ENCODE measurements around the gene ATF1. TPM values are rescaled to one million over a fixed set of nuclear protein-coding genes. Genes with fewer than 3 reads are reported as not detected.

ATF1 gene
- total RNA-seq, 2 donors from 2014 or later = 10.0 to 17.5 TPM

DNA sequence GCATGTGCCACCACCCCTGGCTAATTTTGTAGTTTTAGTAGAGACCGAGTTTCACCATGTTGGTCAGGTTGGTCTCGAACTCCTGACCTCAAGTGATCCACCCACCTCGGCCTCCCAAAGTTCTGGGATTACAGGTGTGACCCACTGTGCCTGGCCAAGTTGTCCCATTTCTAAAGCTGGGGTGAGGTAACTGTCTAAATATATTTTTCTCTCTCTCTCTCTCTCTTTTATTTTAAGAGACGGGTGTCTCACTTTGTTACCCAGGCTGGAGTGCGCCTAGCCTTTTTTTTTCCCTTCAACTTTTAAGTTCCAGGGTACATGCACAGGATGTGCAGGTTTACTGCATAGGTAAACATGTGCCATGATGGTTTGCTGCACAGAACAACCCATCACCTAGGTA is 8.6 kb downstream of the ATF1 start:
- H3K36me3 ChIP-seq = peaks cover 6% of the 10 kb centered on the region
- H3K4me1 ChIP-seq = peaks cover 0 to 6% of the 10 kb centered on the region in 2 donors

GRCh38 chr12:50772877-50773276 is 9.0 kb downstream of the ATF1 start:
- H3K27ac ChIP-seq = no peak overlapping the region
- no peaks in the 10 kb centered on the region for H3K9me3 ChIP-seq
- peaks cover 6% of the 10 kb centered on the region for H3K36me3 ChIP-seq
- H3K27me3 ChIP-seq = no peaks in the 10 kb centered on the region
- peaks cover 0 to 6% of the 10 kb centered on the region in 2 donors for H3K4me1 ChIP-seq
- H3K4me3 ChIP-seq = no peak overlapping the region
- no peak for DNase-seq (ENCODE audit: low spot score)
- TF ChIP-seq, protein P1, sequence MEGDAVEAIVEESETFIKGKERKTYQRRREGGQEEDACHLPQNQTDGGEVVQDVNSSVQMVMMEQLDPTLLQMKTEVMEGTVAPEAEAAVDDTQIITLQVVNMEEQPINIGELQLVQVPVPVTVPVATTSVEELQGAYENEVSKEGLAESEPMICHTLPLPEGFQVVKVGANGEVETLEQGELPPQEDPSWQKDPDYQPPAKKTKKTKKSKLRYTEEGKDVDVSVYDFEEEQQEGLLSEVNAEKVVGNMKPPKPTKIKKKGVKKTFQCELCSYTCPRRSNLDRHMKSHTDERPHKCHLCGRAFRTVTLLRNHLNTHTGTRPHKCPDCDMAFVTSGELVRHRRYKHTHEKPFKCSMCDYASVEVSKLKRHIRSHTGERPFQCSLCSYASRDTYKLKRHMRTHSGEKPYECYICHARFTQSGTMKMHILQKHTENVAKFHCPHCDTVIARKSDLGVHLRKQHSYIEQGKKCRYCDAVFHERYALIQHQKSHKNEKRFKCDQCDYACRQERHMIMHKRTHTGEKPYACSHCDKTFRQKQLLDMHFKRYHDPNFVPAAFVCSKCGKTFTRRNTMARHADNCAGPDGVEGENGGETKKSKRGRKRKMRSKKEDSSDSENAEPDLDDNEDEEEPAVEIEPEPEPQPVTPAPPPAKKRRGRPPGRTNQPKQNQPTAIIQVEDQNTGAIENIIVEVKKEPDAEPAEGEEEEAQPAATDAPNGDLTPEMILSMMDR (IDR thresholded peaks at IDR 0.05) = no peak

More for the DNA sequence above, 8.6 kb downstream of the ATF1 start:
- no peak for DNase-seq (ENCODE audit: low spot score)
- H3K27me3 ChIP-seq = no peaks in the 10 kb centered on the region
- H3K9me3 ChIP-seq = no peaks in the 10 kb centered on the region
- no peak overlapping the region for H3K27ac ChIP-seq
- TF ChIP-seq, protein P1 (IDR thresholded peaks at IDR 0.05) = no peak
- no peak overlapping the region for H3K4me3 ChIP-seq

DNA sequence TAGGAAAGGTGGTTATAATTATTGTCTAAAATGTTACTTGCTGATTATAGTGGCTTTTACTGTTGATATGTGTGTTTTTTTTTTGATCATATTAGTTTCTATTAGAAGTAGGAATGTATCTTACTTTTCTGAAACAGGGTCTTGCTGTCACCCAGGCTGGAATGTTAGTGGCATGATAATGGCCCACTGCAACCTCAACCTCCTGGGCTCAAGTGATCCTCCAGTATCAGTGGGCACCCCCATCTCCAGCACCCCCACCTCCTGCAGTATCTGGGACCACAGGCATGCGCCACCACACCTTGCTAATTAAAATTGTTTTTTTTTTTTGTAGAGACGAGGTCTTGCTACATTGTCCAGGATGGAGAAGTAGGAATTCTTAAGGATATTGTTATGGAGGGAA is 11.3 kb downstream of the ATF1 start:
- H3K27ac ChIP-seq = no peak overlapping the region
- TF ChIP-seq, protein P1 (IDR thresholded peaks at IDR 0.05) = no peak
- no peak for DNase-seq (ENCODE audit: low spot score)

DNA sequence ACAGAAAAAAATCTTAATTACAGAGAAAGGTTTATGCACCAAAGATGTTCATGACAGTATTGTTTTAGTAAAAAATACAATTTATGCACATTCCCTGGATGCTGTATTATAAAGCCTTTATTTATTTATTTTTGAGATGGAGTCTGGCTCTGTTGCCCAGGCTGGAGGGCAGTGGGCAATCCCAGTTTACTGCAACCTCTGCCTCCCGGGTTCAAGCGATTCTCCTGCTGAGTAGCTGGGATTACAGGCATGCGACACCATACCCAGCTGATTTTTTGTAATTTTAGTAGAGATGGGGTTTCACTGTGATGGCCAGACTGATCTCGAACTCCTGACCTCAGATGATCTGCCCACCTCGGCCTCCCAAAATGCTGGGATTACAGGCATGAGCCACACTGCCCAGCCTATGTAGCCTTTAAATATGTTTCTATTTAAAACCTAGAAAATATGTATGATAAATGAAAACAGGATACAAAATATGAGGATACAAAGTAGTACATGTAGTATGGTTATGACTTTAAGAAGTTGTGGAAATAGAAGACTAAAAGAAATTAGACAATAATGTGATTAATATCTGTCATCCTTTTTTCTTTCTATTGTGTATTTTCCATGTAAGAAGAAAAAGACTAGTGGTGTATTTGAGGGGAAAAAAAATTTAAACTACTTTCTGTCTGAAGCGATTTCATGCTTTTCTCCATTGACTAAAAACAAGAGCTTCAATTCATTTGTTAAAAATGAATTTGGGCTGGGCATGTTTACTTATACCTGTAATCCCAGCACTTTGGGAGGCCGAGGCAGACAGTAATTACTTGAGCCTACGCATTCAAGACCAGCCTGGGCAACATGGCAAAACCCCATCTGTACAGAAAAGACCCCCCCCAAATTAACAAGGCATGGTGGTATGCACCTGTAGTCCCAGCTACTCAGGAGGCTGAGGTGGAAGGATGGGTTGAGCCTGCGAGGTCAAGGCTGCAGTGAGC is 13.1 kb downstream of the ATF1 start:
- Histone ChIP-seq H3K27me3 (no peaks in the 10 kb centered on the region), H3K4me1 (no peaks in the 10 kb centered on the region), H3K27ac (no peak overlapping the region), H3K4me3 (no peak overlapping the region), H3K36me3 (peaks cover 20% of the 10 kb centered on the region), H3K9me3 (no peaks in the 10 kb centered on the region)
- no peak for DNase-seq (ENCODE audit: low spot score)
- TF ChIP-seq, protein P1 (IDR thresholded peaks at IDR 0.05) = no peak

More for the DNA sequence above, 11.3 kb downstream of the ATF1 start:
- H3K36me3 ChIP-seq = peaks cover 6% of the 10 kb centered on the region
- H3K27me3 ChIP-seq = no peaks in the 10 kb centered on the region
- no peaks in the 10 kb centered on the region for H3K4me1 ChIP-seq
- H3K4me3 ChIP-seq = no peak overlapping the region
- H3K9me3 ChIP-seq = no peaks in the 10 kb centered on the region

DNA sequence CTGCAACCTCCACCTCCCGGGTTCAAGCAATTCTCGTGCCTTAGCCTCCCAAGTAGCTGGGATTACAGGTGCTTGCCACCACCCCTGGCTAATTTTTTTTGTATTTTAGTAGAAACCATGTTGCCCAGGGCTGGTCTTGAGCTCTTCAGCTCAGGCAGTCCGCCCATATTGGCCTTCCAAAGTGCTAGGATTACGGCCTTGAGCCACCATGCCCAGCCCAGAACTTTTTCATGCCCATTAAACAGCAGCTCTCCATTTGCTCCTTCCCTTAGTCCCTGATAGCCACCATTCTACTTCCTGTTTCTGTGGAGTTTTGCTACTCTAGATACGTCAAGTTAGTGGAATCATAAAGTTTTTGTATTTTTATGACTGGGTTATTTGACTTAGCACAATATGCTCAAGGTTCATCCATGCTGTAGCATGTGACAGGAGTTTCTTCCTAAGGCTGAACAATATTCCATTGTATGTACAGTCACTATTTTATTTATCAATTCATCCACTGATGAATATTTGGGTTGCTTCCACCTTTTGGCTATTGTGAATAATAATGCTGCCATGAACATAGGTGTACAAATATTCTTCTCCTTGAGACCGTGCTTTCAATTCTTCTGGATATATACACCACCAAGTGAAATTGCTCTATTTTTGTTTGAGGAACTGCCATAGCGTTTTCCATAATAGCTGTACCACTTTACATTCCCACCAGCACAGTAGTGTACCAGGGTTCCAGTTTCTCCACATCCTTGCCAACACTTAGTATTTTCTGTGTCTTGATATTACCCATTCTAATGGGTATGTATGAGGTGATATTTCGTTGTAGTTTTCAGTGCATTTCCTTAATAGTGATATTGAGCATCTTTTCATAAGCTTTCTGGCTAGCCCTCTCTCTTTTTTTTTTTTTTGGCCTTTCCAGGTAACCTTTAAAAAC is 15.0 kb downstream of the ATF1 start:
- Histone ChIP-seq H3K9me3 (no peaks in the 10 kb centered on the region), H3K4me1 (no peaks in the 10 kb centered on the region), H3K27ac (no peak overlapping the region), H3K27me3 (no peaks in the 10 kb centered on the region), H3K36me3 (peaks cover 14% of the 10 kb centered on the region), H3K4me3 (no peak overlapping the region)
- no peak for DNase-seq (ENCODE audit: low spot score)
- TF ChIP-seq, protein P1 (IDR thresholded peaks at IDR 0.05) = no peak
